HG03442 (cell line): ENCODE results near the gene PTCH2.
"Not testable (repeated sequence)": the region's sequence is repeated elsewhere in the genome, so short reads cannot be mapped to it uniquely, and the experiment has no call there.

Experiments
- ATAC-seq: cut with Tn5 transposase; IDR thresholded peaks from one replicate; pipeline ENCODE4 v1.9.1; 2021; ENCODE audit warnings: mild to moderate bottlenecking, moderate library complexity; ENCODE audit not compliant: unreplicated experiment

The PTCH2 gene

DNA sequence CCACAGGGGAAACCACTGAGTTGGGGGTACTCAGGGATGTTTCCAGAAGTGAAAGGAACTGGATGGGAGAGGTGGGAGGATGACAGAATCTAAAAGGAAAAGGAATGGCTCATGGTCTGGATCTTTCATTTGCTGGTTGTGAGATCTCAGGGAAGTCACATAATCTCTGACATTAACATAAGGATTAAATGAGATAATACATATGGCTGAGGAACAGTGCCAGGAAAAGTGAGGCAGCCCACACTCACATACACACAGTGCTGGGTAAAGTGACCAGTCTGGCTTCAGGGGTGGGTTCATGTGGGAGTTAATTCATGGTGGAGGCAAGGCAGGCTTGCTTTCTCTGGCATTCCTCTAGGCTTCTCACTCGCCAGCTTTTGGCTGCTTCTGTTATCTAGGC is 3.9 kb upstream of the PTCH2 start:
- no peak for ATAC-seq

DNA sequence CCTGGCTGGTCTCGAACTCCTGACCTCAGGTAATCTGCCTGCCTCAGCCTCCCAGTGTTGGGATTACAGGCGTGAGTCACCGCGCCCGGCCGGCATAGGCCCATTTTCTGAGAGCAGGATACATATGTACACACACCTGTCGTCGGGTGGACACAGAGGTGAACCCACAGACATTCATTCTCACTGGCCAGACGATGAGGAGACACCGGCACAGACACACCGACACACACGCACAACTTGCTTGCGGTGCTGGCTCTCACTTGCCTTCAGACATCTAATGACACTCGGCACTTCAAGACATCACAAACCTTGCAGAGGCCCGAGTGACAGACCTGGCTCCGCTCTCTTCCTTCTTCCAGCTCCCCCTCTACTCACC is 579 bp downstream of the PTCH2 start:
- ATAC-seq, result no peak

DNA sequence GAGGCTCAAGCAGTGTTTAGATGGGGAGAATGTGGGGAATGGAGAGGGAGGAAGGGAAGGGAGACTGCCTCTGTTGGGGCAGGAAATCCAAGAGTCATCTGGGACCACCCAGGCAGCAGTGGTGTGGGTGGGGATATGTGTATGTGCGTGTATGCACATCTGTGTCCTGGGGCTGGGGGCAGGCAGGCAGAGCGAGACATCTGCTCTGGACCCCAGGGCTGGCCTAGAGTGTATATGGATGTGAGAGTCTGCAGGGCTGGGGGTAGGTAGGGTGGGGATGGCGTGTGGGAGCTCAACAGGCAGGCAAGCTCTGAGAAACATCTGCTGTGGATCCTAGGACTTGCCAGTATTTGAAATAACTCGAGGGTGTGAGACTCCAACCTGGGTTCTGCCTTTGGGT is 3.5 kb downstream of the PTCH2 start:
- ATAC-seq, result no peak

DNA sequence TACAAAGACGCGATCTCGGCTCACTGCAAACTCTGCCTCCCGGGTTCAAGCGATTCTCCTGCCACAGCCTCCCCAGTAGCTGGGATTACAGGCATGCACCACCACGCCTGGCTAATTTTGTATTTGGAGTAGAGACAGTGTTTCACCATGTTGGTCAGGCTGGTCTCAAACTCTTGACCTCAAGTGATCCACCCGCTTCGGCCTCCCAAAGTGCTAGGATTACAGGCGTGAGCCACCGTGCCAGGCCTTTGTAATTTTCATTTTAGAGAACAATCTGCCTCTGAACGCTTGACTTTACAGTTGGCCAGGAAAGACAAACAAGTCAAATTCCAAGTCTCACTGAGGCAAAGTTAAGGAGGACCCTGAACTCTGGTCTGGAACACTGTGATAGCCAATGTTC is 4.8 kb downstream of the PTCH2 start:
- ATAC-seq, result not testable (repeated sequence)

DNA sequence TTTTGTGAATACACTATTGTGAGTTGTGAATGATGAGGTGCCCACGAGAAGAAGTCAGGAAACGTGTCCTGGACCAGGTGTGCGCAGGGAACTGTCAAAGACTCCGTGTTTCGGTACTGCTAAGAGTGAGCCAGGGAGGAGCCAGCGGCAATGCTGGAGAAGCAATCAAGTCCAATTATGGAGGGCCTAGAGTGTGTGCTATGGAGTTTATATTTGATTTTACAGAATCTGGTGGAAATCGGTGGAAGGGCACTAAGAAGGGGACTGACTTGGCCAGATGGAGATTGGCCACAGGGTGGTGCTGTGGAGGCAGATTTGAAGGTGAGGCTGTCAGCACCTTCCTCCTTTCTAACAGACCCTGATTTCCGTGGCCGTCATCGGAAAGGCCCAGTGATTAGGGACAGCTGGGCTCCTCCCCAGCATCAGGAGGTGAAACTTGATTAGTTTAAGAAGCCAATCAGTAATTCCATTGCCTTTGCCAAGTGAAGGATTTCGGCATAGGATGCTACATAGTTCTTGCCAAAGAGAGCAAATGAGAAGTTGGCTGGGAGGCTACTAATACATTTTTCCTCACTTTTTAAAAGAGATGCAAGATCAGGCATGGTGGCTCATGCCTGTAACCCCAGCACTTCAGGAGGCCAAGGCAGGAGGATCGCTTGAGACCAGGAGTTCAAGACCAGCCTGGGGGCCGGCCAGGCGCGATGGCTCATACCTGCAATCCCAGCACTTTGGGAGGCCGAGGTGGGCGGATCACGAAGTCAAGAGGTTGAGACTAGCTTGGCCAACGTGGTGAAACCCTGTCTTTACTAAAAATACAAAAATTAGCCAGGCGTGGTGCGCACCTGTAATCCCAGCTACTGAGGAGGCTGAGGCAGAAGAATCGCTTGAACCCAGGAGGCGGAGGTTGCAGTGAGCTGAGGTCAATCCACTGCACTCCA is 7.0 kb downstream of the PTCH2 start:
- ATAC-seq, result no peak

DNA sequence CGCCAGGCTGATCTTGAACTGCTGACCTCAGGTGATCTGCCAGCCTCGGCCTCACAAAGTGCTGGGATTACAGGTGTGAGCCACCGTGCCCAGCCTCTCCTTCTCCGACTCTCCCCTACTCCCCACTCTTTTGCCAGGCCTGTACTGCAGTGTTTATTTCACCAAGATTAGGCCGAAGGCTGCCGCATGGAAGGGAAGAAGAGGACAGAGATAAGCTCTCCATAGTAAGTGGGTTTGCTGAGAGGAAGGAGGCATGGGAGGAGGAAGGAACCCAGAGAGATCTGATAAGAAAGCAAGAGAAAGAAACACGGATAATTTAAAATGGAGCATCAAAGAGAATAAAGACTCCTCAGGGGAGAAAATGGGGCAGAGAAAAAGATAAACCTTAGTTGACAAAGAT is 8.7 kb downstream of the PTCH2 start:
- no peak for ATAC-seq

DNA sequence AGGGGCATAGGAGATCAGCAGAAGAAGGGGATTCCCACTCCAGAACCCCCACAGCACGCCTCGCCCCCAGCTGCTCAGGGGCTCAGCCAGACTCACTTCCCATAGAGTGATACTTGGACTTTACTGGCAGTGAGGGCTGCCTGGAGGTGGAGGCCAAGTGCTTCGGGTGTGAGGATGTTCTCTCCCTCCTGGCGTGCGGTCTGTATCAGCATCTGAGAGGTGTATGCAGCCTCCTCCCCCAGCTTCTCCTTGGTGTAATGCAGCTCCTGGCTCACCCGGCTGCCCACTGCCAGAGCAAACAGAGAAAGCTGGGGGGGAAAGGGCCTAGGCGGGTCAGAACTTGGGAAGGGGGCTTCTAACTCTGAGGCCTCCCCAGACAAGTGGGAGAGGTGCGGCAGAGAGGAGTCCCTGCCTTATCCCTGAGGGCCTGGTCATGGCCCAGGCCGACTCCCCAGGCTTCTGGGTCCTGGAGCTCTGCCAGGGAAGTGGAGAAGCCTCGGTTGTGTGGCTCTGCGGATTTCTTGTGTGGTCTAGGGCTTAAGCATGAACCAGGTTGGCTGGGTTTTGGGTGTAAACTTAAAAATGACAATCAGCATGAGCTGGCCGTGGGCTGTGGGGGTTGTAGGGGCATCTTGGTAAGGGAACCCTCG is 10.9 kb downstream of the PTCH2 start:
- ATAC-seq, result no peak

DNA sequence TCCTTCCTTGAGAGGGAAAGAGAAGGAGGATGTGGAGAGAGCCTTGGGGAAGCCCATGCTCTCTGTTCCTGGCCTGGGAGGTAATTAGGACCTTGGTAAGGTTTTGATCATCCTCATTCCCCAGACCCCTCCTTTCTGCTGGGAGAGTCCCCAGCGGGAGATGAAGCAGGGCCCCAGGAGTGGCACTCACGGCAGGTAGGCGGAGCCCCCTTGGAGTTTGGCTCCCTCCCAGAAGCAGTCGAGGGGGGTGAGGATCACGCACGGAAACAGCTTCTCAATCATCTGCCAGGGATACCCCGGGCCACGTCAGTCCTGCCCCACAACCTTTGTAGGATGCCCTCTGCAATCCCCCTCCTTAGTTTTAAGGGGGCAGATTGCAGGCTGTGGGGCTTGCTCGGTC is 11.5 kb downstream of the PTCH2 start:
- no peak for ATAC-seq

DNA sequence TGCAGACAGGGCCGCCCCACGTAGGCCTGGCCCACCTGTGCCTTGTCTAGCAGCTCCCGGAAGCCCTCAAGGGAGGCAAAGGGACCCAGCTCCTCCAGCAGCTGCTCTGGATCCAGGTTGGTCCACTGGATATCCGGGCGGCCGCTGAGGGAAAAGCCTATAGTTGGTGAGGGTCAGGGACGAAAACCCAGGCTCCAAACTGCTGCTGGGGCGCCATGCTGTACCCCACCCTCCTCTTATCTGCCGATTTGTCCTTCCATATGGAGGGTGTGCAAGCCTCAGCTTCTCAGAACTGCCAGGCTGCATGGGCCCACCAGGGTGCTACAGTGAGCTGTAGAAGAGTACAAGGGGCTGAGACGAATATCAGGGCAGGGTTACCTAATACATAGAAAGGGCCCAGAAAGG is 12.2 kb downstream of the PTCH2 start:
- no peak for ATAC-seq

DNA sequence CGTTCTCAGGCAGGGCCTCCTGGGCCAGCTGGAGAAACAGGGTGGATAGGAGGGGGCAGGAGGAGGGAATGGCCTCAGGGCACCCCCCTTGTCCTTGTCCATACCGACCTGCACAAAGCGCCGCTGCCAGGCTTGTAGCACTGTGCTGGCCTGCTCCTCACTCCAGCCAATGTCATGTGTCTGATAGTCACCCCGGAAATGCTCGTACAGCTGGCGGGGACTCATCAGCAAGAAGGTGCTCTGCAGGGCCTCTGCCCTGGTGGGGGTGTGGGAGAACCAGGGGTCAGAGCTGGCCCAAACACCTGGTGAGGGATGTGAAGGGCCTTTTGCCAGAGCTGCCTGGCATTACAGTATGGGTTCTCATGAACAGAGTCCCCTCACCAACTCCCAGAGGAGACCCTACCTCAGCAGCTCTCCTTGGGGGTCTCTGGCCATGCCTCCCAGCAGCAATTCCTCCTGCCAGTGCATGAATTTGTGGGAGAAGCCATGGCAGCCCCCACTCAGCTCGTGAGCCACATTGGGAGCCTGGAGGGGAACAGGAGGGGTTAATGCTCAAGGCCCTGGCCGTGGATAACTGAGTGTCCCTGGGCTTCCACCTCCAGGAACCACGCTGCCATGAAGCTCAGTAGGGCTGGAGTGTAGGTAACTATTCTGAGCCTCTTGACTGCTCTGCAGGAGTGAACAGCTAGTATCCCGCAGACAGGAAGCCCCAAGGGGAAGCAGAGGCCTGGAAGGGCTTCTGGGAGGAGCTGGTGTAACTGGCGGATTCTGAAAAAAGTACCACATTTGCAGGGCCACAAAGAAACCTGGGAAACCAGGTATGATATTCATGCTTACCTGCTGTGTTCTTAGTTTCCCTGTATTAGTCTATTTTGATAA is 13.3 kb downstream of the PTCH2 start:
- no peak for ATAC-seq

DNA sequence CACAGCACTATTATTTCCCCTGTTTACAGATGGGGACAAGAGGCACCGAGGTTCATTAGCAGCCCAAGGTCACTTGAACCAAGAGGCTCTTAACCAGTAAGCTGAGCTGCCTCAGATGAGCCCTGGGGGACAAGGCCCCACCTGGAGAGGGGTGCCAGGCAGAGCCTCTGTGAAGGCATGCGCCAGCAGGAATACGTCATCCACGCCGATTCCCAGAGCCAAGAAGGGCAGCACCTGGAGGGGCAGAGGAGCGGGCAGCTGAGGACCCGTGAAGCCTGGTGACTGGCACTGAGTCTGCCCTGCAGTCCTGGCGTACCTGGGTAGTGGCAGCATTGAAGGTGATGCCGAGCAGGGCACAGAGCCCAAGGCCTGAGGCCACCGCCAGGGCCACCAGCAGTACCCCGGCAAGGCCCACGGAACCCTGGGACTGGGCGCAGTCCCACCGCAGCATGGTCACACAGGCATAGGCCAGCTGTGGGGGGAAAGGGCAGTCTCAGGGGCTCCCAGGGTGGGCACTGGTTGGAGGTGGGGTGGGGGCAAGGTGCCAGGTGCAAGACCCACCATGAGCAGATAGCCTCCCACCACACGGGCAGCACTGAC is 14.1 kb downstream of the PTCH2 start:
- no peak for ATAC-seq

DNA sequence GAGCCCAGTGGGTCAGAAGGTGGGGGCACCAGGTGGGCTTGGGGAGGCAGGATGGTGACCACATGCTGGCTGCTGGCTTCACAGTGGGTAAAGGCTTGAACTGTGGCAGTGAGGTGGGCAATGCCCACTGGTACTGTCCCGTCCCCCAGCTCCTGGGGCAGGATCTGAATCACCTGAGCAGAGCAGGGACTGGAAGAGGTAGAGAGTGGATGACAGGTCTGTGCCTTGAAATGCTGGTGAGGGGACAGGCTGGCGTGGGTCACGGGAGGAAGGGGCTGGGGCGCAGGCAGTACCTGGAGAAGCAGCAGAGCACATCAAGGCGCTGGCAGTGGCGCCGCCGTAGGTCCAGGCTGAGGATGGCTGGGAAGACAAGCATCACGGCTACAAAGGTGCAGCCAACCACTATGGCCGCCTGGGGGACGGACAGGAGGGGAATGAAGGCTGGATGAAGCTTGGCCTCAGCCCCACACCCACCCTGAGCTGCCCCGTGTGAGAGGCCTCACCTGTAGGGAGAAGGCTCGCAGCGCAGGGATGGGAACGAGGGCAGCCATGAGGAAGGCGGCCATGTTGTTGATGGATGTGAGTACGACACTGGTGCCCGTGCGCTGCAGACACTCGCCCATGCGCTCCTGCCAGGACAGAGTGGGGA is 14.9 kb downstream of the PTCH2 start:
- no peak for ATAC-seq

DNA sequence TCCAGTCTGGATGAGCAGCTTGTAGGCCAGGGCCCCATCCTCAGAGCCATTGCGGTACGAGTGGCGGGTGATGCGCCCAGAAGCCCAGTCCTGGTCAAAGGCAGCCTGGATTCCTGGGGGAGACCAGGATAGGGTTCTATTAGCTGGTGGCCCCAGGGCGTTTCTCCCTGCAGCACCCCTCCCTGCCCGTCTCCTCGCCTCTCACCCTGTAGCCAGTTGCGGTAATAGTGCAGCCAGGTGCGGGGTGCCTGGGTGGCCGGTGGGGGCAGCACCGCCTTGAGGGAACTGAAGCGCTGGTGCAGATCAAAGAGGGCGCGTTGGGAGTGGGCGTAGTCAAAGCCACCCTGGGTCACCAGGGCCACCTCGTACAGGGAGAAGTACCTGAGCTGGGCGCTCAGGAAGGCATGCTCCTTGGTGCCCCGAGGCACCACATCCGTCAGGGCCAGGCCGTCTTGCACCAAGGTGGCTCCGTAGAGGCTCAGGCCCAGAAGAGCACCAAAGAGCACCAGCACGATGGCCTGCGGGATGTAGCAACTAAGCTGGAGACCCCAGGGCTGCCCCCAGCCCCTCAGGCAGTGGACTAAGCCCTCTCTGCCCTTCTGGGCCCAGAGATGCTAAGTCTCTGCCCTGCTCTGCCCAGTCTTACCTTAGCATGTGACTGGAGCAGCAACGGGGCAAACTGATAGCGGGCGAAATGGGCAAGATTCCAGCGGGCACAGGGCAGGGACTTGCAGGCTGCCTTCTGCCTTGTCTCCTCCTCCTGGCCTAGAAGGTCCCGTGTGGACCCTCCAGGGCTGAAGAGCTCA is 15.7 kb downstream of the PTCH2 start:
- no peak for ATAC-seq

DNA sequence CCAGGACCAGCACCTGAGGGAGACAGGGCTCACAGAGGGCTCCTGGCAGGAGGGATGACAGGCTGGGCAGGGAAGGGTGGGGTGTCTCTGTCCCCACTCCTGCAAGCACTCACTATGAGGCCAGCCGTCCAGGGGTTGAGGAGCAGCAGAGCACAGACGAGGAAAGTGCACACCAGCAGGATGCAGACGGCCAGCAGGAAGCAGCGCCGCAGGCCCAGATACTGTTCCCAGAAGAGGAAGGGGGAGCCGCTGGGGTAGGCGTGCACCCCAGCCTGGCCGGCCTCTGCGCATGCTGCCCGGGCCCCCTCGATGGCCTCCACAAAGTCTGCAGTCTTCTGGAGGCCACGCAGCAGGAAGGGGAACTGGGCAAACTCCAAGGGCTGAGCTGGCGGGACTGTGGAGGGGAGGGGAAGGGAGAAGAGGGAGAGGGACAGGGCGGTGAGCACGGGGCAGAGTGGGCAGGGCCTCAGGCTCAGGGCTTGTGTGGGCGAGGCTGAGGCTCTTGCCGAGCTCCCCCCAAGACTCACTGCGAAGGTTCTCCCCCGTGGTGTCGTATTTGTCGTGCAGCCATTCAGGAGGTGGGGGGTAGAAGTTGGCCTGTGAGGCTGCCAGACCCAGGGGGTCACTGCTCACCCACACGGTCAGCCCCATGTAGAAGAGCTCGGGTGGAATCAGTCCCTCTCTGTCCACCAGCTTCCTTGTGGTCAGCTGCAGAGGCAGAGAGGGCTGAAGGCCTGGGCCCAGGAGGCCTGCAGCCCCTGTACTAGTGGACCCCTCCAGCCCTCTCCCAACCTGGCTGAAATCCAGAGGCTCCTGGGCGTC is 16.5 kb downstream of the PTCH2 start:
- no peak for ATAC-seq

DNA sequence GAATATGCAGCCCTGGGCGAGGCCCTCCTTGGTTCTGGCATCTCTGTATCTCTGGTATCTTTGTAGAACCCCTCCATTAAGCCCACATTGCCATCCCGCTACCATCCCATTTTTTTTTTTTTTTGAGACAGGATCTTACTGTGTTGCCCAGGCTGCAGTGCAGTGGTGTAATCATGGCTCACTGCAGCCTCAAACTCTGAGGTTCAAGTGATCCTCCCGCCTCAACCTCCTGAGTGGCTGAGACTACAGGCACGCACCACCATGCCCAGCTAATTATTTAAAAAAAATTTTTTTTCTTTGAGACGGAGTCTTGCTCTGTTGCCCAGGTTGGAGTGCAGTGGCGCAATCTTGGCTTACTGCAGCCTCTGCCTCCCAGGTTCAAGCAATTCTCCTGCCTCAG is 18.7 kb downstream of the PTCH2 start:
- ATAC-seq, result not testable (repeated sequence)

DNA sequence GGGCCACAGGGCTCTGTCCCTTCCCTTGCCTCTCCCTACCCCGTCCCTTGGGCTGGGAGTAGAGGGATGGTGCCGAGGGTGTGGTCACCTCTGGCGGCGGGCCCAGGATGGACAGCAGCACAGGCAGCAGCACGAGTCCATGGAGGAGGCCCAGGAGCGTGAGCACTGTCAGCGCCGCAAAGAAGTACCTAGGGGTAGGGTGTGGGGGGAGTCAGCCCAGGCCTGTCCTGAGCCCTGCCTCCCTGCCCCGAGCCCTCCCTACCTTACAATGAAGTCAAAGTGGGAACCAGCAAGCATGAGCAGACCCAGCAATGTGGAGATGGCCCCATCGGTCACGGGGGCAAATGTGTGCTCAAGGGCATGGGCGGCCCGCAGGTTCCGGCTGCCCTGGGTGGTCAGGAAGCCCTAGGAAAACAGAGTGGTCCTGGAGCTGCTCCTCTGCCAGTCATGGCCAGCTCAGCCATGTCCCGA is 20.0 kb downstream of the PTCH2 start:
- no peak for ATAC-seq

DNA sequence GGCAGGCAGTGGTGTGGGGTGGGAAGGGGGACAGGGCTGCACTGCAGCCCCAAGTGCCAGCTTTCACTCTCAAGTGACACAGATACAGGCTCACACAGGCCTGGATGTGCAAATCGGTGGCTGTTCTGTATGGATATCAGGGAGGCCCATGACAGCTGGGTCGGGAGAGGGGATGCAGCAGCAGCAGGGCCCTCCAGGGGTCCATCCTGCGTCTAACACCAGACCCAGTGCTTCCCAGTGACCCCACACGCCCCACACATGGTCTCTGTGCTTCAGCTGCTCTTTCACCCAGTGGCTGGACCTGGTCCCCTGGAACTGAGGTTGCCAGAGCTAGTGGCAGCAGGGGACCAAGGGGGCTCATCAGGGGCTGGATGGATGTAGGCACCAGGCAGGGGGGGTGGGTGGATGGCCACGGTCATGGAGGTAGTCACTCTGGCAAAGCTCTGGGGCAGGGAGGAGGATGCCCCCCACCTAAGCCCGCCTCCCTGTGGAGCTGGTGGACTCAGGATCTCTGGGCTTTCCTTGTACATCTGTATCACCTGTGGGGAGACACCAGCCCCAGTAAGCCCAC is 20.8 kb downstream of the PTCH2 start:
- ATAC-seq, result no peak

DNA sequence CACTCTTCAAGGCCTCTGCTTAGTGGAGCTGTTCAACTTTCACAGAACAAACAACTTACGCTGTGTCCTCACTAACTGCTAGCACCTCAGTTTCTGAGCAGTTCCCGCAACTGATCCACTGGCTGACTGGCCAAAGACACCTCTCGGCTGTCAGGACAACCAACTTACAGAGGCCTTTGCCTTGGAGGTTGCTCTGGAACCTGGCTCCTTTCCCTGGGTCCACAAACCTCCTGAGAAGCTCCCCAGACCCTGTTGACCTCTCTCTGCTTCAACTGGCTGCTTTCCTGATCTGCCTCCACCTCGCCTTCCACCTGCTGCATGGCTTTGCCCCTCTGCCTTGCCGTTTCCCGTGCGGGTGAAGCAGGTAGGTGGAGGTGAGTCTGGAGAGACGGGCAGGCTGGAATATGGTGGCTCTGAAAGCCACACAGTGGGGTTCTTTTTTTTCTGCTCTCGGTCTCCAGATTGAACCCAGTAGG is 21.8 kb downstream of the PTCH2 start:
- no peak for ATAC-seq
